ENCODE data around the gene LAMC2. TPM values are rescaled to one million over a fixed set of nuclear protein-coding genes. Genes with fewer than 3 reads are reported as not detected.
A peak's percentile ranks its signal among the peaks of the same experiment; 100 is the strongest.

LAMC2 gene
- total RNA-seq, 1 experiment from 2014 or later: 884 TPM

- Mint-ChIP-seq H3K4me1 (ENCODE audit: insufficient read depth, unreplicated experiment) (peaks cover 26% of the 10 kb centered on the region), H3K27ac (ENCODE audit: low read depth, unreplicated experiment) (peak overlapping the region; percentile 86), H3K9me3 (ENCODE audit: unreplicated experiment) (no peaks in the 10 kb centered on the region), H3K4me3 (ENCODE audit: unreplicated experiment) (no peak overlapping the region), H3K36me3 (ENCODE audit: insufficient read depth, unreplicated experiment) (peaks cover 90% of the 10 kb centered on the region), H3K27me3 (ENCODE audit: insufficient read depth, unreplicated experiment) (no peaks in the 10 kb centered on the region)
- TF ChIP-seq CTCF (IDR thresholded peaks at IDR 0.05; ENCODE audit: unreplicated experiment): no peak
- ChIA-PET POLR2A (interaction anchor here (0.7 to 3.1 kb wide), 4 partner anchors 30 to 55 kb away, joined by 3 to 40 read pairs (median 4); partner anchors contain the start of gene LAMC2), CTCF (interaction anchor here (0.6 to 1.9 kb wide), 4 partner anchors 36 to 63 kb away, joined by 3 to 9 read pairs (median 4); no protein-coding TSS in a partner anchor)
- intact Hi-C loops (cut with micrococcal nuclease): no loop called here
- no peak for DNase-seq (ENCODE audit: unreplicated experiment)
- no TSS peak for BruUV-seq (replicated peaks)
Observed at GRCh38 chr1:183241471-183241870, 55.4 kb downstream of the LAMC2 start.

GRCh38 chr1:183242556-183242955 lies 56.5 kb downstream of the LAMC2 start:
- Mint-ChIP-seq H3K9me3 (ENCODE audit: unreplicated experiment) (no peaks in the 10 kb centered on the region), H3K4me3 (ENCODE audit: unreplicated experiment) (no peak overlapping the region), H3K27me3 (ENCODE audit: insufficient read depth, unreplicated experiment) (no peaks in the 10 kb centered on the region), H3K4me1 (ENCODE audit: insufficient read depth, unreplicated experiment) (peaks cover 22% of the 10 kb centered on the region), H3K27ac (ENCODE audit: low read depth, unreplicated experiment) (peak overlapping the region; percentile 86), H3K36me3 (ENCODE audit: insufficient read depth, unreplicated experiment) (peaks cover 88% of the 10 kb centered on the region)
- ChIA-PET POLR2A (interaction anchor here (0.6 to 3.1 kb wide), 10 partner anchors 8 to 133 kb away, joined by 3 to 40 read pairs (median 4); partner anchors contain the start of gene LAMC2), CTCF (interaction anchor here (0.6 to 1.9 kb wide), 9 partner anchors 12 to 280 kb away, joined by 3 to 9 read pairs (median 3); no protein-coding TSS in a partner anchor)
- no peak for TF ChIP-seq CTCF (IDR thresholded peaks at IDR 0.05; ENCODE audit: unreplicated experiment)
- intact Hi-C loops (cut with micrococcal nuclease): no loop called here
- BruUV-seq (replicated peaks): no TSS peak
- no peak for DNase-seq (ENCODE audit: unreplicated experiment)

- no peaks in the 10 kb centered on the region for H3K9me3 Mint-ChIP-seq (ENCODE audit: unreplicated experiment)
- peaks cover 80% of the 10 kb centered on the region for H3K36me3 Mint-ChIP-seq (ENCODE audit: insufficient read depth, unreplicated experiment)
- DNase-seq (ENCODE audit: unreplicated experiment): peak; percentile 62
- peak overlapping the region; percentile 86 for H3K27ac Mint-ChIP-seq (ENCODE audit: low read depth, unreplicated experiment)
- ChIA-PET POLR2A (interaction anchor here (0.7 to 3.1 kb wide), 16 partner anchors 9 to 403 kb away, joined by 3 to 40 read pairs (median 5); no protein-coding TSS in a partner anchor), CTCF (interaction anchor here (0.6 to 1.9 kb wide), 7 partner anchors 9 to 281 kb away, joined by 3 to 9 read pairs (median 4); no protein-coding TSS in a partner anchor)
- no peak overlapping the region for H3K4me3 Mint-ChIP-seq (ENCODE audit: unreplicated experiment)
- BruUV-seq (replicated peaks): TSS peak; percentile 72
- no peaks in the 10 kb centered on the region for H3K27me3 Mint-ChIP-seq (ENCODE audit: insufficient read depth, unreplicated experiment)
- intact Hi-C loops (cut with micrococcal nuclease): no loop called here
- no peak for TF ChIP-seq CTCF (IDR thresholded peaks at IDR 0.05; ENCODE audit: unreplicated experiment)
- peaks cover 18% of the 10 kb centered on the region for H3K4me1 Mint-ChIP-seq (ENCODE audit: insufficient read depth, unreplicated experiment)
Observed at GRCh38 chr1:183243161-183244050, 57.3 kb downstream of the LAMC2 start.

GRCh38 chr1:183244466-183244865 lies 58.4 kb downstream of the LAMC2 start:
- no peak overlapping the region for H3K4me3 Mint-ChIP-seq (ENCODE audit: unreplicated experiment)
- intact Hi-C loops (cut with micrococcal nuclease): no loop called here
- peaks cover 74% of the 10 kb centered on the region for H3K36me3 Mint-ChIP-seq (ENCODE audit: insufficient read depth, unreplicated experiment)
- no peak overlapping the region for H3K27ac Mint-ChIP-seq (ENCODE audit: low read depth, unreplicated experiment)
- no TSS peak for BruUV-seq (replicated peaks)
- ChIA-PET CTCF (interaction anchor here (0.7 to 1.6 kb wide), 4 partner anchors 10 to 52 kb away, joined by 3 to 9 read pairs (median 4); no protein-coding TSS in a partner anchor), POLR2A (interaction anchor here (0.9 to 5.4 kb wide), 12 partner anchors 10 to 184 kb away, joined by 3 to 32 read pairs (median 5); no protein-coding TSS in a partner anchor)
- peak; percentile 91 for DNase-seq (ENCODE audit: unreplicated experiment)
- H3K27me3 Mint-ChIP-seq (ENCODE audit: insufficient read depth, unreplicated experiment): no peaks in the 10 kb centered on the region
- no peak for TF ChIP-seq CTCF (IDR thresholded peaks at IDR 0.05; ENCODE audit: unreplicated experiment)
- no peaks in the 10 kb centered on the region for H3K9me3 Mint-ChIP-seq (ENCODE audit: unreplicated experiment)
- peaks cover 27% of the 10 kb centered on the region for H3K4me1 Mint-ChIP-seq (ENCODE audit: insufficient read depth, unreplicated experiment)

Measured in MCF 10A (cell line).